ENCODE measurements around the gene KLHL14. TPM values are rescaled to one million over a fixed set of nuclear protein-coding genes. Genes with fewer than 3 reads are reported as not detected.
"Not testable (repeated sequence)": the region's sequence is repeated elsewhere in the genome, so short reads cannot be mapped to it uniquely, and the experiment has no call there.

The KLHL14 gene
- total RNA-seq, 1 donor from 2014 or later = 46.5 TPM

DNA sequence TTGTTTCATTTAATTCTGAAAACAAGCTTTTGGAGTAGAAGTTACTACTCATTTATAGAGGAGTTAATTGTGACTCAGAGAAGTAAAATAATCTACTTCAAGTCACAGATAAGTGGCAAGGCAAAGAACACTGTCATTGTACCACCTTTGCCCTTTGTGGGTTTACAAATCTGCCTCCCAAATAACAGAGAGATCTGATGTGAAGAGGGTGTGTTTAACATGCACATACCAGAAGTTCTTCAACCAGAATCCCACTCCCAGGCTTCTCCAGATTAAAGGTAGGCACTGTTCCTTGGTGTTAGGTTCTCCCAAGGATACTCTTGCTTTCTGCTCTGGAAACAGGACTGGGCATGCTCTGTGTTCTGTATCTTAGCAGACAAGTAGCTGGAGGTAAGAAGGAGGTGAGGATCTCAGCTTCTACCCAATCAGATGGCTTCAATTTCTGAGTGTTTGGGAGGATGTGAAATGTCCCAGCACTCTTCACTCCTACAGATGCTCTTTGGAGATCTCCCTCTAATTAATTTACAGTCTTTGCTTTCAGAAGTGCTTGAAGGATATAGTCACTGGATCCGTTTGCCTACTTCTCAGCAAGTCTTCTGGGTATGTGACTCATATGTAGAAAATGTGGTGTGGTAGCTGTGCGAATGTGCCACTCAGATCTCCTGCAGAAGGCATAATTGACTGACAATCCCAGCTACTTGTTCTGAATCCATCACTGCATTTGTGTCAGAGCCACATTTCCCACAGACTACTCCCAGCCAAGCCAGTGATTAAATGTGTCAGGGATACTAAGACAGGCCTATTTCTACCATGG, 111.1 kb downstream of the KLHL14 start:
- TF ChIP-seq, protein P1, sequence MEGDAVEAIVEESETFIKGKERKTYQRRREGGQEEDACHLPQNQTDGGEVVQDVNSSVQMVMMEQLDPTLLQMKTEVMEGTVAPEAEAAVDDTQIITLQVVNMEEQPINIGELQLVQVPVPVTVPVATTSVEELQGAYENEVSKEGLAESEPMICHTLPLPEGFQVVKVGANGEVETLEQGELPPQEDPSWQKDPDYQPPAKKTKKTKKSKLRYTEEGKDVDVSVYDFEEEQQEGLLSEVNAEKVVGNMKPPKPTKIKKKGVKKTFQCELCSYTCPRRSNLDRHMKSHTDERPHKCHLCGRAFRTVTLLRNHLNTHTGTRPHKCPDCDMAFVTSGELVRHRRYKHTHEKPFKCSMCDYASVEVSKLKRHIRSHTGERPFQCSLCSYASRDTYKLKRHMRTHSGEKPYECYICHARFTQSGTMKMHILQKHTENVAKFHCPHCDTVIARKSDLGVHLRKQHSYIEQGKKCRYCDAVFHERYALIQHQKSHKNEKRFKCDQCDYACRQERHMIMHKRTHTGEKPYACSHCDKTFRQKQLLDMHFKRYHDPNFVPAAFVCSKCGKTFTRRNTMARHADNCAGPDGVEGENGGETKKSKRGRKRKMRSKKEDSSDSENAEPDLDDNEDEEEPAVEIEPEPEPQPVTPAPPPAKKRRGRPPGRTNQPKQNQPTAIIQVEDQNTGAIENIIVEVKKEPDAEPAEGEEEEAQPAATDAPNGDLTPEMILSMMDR (IDR thresholded peaks at IDR 0.05) = no peak
- POLR2A ChIA-PET = no interaction called here

DNA sequence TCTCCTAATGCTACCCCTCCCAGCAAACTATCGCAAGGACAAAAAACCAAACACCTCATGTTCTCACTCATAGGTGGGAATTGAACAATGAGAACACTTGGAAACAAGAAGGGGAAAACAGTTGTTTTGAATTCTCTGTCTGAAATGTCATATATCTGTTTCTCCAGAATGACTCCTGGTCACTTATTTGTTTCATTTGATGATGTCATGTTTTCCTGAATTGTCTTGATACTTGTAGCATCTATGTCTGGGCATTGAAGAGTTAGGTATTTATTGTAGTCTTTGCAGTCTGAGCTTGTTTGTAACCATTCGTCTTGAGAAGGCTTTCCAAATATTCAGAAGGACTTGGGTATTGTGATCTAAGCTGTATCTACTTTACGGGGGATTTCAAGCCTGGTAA, 118.3 kb downstream of the KLHL14 start:
- intact Hi-C loops (cut with micrococcal nuclease); CTCF ChIA-PET; H3K4me3 Mint-ChIP-seq; ATAC-seq (ENCODE audit: low read depth); H3K9me3 Mint-ChIP-seq; DNase-seq; POLR2A ChIA-PET; H3K27ac Mint-ChIP-seq; H3K36me3 Mint-ChIP-seq (ENCODE audit: low read depth); H3K4me1 Mint-ChIP-seq: not testable (repeated sequence)
- peaks cover 38% of the 10 kb centered on the region for H3K27me3 Mint-ChIP-seq

More for the DNA sequence above, 111.1 kb downstream of the KLHL14 start:
- CTCF ChIA-PET = no interaction called here
- Mint-ChIP-seq H3K4me1 (no peaks in the 10 kb centered on the region), H3K9me3 (no peaks in the 10 kb centered on the region), H3K36me3 (ENCODE audit: low read depth) (no peaks in the 10 kb centered on the region), H3K27ac (no peak overlapping the region), H3K27me3 (peaks cover 20% of the 10 kb centered on the region), H3K4me3 (no peak overlapping the region)
- intact Hi-C loops (cut with micrococcal nuclease) = no loop called here
- ATAC-seq (ENCODE audit: low read depth) (no peak), DNase-seq (no peak)

DNA sequence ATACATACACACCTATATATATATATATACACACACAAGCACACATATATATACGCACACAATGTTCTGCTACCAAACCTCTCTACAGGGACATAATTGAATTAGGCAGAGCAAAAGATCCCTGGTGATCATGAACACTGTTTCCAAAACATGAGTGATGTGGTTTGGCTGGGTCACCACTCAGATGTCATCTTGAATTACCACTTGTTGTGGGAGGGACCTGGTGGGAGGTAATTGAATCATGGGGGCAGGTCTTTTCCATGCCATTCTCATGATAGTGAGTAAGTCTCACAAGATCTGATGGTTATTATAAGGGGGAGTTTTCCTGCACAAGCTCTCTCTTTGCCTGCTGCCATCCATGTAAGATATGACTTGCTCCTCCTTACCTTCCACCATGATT, 135.2 kb downstream of the KLHL14 start:
- H3K4me3 Mint-ChIP-seq; H3K36me3 Mint-ChIP-seq (ENCODE audit: low read depth); CTCF ChIA-PET; H3K27ac Mint-ChIP-seq; intact Hi-C loops (cut with micrococcal nuclease); H3K4me1 Mint-ChIP-seq; DNase-seq; ATAC-seq (ENCODE audit: low read depth); POLR2A ChIA-PET; H3K9me3 Mint-ChIP-seq; H3K27me3 Mint-ChIP-seq: not testable (repeated sequence)

DNA sequence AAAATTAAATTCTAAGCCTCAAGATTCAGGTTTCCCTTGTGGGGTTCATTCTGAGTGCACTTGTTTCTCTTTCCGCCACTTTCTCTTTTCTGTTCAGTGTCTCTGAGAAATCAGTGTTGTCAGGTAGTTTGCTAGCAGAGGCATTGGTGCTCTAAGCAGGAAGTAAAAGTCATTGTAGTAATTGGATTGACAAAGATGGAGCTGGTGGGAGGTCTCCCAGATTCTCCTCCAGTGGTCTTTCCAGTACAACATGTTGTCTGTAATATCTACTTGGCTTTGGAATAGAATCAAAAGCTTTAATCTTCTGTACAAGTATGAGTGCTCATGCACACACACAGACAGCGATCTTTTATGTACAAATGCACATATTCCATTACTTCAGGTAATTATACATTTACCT, 135.6 kb downstream of the KLHL14 start:
- no peaks in the 10 kb centered on the region for H3K36me3 Mint-ChIP-seq (ENCODE audit: low read depth)
- TF ChIP-seq, protein P1 (IDR thresholded peaks at IDR 0.05) = no peak
- ChIA-PET POLR2A (no interaction called here), CTCF (no interaction called here)
- no peaks in the 10 kb centered on the region for H3K4me1 Mint-ChIP-seq
- H3K27me3 Mint-ChIP-seq = peaks cover 8% of the 10 kb centered on the region
- DNase-seq (no peak), ATAC-seq (ENCODE audit: low read depth) (no peak)
- intact Hi-C loops (cut with micrococcal nuclease) = no loop called here
- no peaks in the 10 kb centered on the region for H3K9me3 Mint-ChIP-seq
- H3K27ac Mint-ChIP-seq = no peak overlapping the region
- no peak overlapping the region for H3K4me3 Mint-ChIP-seq

DNA sequence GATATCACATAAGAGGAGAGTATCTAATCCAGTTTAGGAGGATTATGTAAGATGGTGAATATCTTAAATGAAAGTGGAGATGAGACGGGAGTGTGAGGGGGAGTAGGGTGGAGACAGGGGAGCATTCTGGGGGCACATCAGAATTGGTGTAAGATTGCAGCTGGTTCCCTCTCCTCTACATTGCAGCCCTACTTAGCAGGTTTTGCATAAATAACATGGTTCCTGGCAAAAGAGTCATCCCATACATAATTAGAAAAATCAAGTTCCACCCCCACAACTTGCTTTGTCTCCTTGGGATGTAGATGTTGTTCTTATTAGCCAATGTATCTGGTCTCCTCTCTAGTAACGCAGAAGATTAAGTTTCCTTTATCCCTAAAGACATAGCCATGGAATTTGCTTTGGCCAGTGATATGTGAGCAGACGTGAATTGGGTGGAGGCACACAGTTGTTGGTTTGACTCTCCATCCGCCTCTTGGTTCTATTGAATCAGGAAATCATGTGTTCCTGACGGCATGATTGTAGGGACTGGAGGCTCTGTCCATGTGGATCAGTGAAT, 137.9 kb downstream of the KLHL14 start:
- intact Hi-C loops (cut with micrococcal nuclease) = no loop called here
- Mint-ChIP-seq H3K36me3 (ENCODE audit: low read depth) (no peaks in the 10 kb centered on the region), H3K4me1 (no peaks in the 10 kb centered on the region), H3K27me3 (peaks cover 10% of the 10 kb centered on the region), H3K9me3 (no peaks in the 10 kb centered on the region), H3K4me3 (no peak overlapping the region), H3K27ac (no peak overlapping the region)
- ChIA-PET POLR2A (no interaction called here), CTCF (no interaction called here)
- no peak for DNase-seq
- TF ChIP-seq, protein P1 (IDR thresholded peaks at IDR 0.05) = no peak
- no peak for ATAC-seq (ENCODE audit: low read depth)

DNA sequence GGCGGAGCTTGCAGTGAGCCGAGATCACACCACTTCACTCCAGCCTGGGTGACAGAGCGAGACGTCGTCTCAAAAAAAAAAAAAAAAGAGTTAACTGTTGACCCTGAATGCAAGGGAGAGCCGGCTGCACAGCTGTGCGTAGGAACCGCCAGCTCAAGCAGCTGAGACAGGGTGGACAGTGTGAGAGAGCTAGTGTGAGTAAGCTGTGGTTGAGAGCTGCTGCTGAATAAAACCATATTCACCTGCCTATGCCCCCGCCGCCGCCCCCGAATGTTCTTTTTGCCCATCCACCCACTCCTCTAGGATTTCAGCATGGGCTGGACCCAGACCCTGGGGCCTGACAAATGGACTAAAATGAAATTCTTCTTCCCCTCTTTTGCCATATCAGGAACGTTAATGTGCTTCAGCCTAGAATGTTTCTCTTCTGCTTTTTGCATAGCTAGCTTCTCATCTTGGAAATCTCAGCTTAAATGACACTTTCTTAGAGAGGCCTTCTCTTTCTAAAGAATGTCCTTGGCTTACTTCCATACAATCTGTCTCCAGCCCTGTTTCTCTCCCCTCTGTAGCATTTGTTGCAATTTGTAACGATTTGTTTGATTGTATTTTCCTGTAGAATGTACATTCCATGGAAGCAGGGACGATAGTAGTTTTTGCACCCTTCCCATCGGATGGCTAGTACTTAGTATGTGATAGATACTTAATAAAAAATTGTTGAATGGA, 142.7 kb downstream of the KLHL14 start:
- POLR2A ChIA-PET = no interaction called here
- Mint-ChIP-seq H3K9me3 (no peaks in the 10 kb centered on the region), H3K4me1 (no peaks in the 10 kb centered on the region), H3K27me3 (peaks cover 16% of the 10 kb centered on the region), H3K36me3 (ENCODE audit: low read depth) (no peaks in the 10 kb centered on the region), H3K27ac (no peak overlapping the region), H3K4me3 (no peak overlapping the region)
- ATAC-seq (ENCODE audit: low read depth) (no peak), DNase-seq (no peak)
- CTCF ChIA-PET = no interaction called here
- intact Hi-C loops (cut with micrococcal nuclease) = no loop called here
- TF ChIP-seq, protein P1 (IDR thresholded peaks at IDR 0.05) = no peak
